NCI-H1694 treated with DMSO at 0.1 percent for 48 hours (cell line): ENCODE results near the gene NINJ2.
"Not testable (repeated sequence)": the region's sequence is repeated elsewhere in the genome, so short reads cannot be mapped to it uniquely, and the experiment has no call there.

Experiments used
- DNase-seq: peaks from one replicate; lab custom pipeline; 2025; lab: John Stamatoyannopoulos, UW

NINJ2 gene

DNA sequence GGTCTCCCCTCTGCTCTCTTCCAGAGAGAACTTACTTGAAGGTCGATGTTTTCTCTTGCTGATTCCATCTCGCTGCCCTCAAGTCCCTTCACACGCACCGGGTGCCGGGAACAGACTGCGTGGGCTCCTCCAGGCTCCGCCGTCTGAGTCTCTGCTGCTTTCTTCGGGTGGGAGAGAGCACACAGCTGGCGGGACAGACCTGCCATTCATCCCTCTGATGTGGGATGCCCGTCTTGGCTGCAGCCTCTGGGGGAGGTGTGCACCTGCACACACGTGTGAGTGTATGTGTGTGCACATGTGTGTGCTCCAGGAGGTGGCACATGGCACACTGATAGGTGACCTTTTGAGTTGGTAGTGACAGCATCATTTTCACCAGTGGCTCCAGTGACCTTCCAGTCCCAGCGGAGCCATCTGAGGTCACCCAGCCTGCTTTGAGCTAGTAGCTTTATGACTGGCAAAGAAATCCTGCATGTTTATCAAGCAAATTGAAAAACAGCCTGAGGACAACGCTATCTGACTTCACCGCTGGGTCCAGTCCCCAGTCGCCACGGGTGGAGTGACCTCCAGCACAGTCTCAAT lies at the start of gene NINJ2:
NINJ2 (minus strand) TSS at position 153 of the 579 bp plus-strand sequence; CDS start at position 68, 85 bp downstream.
- no peak for DNase-seq

DNA sequence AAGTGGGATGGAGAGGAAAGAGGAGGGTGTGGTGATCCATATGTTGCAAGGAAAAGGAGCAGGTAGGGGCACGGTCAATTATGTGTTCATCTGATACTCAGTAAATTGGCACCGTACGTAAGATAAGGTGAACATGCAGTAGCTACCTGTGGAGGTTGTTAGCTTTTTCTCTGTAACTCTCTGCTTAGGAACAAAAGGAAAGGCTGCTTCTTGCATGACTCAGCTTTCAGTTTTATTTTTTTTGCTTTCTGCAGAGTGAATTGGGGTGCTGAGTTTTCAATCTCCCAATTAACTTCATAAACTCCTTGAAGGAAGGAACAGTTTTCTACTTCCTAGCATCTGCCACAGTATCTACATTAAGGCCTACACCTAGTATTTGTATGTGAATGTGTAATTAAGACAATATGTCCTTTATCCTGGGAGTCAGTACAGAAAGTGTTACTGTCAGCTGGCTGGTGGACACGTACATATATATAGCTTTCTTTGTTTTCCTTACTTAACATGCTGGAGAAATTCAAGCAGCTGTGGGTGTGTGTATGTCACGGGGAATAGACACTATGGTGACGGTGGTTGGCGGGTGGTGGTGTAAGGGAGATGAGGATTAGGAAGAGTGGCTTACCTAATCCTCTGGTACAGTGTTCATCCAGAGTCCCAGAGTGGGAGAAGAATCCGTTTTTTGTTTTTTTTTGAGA lies 49.1 kb upstream of the NINJ2 start:
- no peak for DNase-seq

DNA sequence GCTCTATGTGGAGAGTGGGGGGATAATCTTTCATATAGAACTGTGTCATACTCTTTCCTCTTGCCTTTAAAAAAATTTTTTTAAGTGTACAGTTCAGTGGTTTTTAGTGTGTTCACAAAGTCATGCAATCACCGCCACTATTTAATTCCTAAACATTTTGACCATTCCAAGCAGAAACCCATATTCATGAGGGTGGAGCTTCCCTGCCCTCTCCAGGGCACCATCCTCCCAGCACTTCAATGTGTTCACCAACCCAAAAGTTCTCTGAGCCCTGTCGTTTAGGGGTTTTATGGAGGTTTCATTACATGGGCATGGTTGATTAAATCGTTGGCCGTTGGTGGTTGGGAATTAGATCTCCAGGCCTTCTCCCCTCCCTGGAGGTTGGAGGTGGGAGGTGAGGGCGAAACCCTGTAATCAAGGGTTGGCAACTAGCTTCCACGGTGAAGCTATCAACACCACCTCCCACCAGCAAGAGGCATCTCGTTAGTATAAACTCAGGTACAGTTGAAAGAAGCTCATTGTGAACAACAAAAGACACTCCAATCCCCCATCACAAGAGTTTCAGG lies 46.3 kb upstream of the NINJ2 start:
- DNase-seq, result no peak

- not testable (repeated sequence) for DNase-seq
Measured at GRCh38 chr12:708084-708483, 44.8 kb upstream of the NINJ2 start.

DNA sequence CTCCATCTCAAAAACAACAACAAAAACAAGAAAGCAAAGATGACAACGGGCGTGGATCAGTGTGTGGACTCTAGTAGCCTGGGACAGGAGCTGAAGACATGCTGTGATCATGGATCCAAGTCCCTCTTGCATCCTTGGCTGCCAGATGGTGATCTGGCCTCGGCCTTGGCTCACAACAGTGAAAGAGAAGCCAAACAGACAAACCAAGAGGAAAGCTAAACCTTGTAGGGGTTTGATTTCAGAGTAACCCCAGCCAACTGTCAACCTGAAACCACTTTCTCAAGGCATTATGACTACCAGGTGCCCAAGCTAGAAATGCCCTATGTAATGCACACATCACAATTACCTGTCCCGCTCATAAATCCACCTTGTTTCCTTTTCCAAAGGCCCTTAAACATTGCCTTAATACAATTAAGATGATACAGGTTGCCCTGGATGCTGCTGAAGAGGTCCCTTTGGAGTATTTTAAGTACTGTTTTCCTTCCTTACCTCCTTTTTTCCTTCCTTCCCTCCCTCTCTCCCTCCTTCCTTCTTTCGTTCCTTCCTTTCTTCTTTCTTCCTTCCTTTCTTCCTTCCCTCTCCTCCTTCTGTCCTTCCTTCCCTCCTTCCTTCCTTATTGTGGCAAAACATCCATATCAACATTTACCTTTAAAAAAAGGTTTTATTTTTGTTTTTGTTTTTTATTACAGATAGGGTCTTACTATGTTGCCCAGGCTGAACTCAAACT lies 41.4 kb upstream of the NINJ2 start:
- DNase-seq, result no peak

GRCh38 chr12:701896-702539 lies 38.8 kb upstream of the NINJ2 start:
- no peak for DNase-seq

GRCh38 chr12:700016-700415 lies 36.8 kb upstream of the NINJ2 start:
- DNase-seq, result no peak

- DNase-seq, result not testable (repeated sequence)
Measured at GRCh38 chr12:698222-698621, 35.0 kb upstream of the NINJ2 start.

DNA sequence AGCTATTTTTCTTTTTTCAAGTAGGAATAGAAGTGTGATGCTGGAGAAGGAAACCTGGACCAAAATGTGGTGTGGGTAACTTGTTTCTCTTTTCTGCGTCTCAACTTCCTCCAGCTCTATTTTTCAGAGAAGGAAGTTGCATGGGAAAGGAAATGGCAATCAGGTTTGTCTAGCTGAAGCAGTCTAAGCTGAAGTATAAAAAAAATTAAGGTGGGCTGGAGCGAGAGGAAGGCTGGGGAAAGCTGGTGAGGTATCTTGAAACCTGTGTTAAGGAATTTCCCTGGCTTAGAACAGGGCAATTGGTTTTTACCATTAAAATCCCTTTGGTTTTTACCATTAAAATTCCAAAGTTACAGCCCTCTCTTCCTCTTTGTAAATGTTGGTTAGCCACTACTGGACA lies 34.2 kb upstream of the NINJ2 start:
- no peak for DNase-seq

- no peak for DNase-seq
Measured at GRCh38 chr12:694734-695503, 31.7 kb upstream of the NINJ2 start.

GRCh38 chr12:693934-694533 lies 30.8 kb upstream of the NINJ2 start:
- no peak for DNase-seq

GRCh38 chr12:692274-692673 lies 29.0 kb upstream of the NINJ2 start:
- DNase-seq, result no peak

DNA sequence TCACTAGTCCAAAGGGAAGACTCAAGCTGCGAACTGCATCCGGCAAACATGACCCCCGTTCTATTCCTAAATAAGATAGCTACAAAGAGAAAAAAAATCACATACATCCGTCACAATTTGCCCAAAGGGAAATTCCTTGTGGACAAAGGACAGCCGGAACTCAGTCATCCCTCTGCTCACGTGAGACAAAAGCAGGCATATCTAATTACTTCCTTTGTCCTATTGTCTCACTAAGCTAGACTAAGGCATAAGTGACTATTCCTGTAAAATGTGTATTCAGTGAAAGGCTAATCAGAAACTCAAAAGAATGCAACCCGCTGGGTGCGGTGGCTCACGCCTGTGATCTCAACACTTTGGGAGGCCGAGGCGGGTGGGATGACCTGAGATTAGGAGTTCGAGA lies 27.2 kb upstream of the NINJ2 start:
- no peak for DNase-seq

DNA sequence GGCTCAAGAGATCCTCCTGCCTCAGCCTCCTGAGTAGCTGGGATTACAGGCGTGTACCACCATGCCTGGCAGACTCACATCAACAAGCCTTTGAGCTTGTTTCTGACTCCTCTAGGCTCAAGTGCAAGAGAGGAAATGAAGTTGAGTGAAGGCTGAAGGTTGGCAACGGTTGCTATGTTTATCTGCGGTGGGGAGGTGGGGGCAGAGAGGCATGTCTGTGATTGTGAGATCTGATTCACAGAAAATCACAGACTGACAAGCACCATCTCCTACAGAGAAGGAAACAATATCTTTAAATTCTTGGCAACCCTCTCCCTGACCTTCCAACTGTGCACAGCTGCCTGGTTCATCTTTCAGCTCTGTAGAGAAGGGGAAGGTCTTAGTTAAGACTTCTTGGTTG lies 22.1 kb upstream of the NINJ2 start:
- DNase-seq, result no peak

DNA sequence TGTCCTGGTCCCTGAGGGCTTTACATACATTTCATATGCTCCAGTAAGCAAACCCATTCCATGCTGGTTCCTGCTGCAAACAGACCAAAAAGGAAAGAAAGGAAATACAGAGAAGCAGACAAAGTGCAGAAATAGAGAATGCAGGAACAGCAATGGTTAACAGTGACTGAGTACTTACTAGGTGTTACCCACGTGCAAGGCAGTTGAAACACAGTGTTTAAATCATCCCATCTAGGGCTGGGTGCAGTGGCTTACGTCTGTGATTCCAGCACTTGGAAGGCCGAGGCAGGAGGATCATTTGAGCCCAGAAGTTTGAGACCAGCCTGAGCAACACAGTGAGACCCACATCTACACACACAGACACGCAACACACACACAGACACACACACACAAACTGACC lies 21.2 kb upstream of the NINJ2 start:
- no peak for DNase-seq

DNA sequence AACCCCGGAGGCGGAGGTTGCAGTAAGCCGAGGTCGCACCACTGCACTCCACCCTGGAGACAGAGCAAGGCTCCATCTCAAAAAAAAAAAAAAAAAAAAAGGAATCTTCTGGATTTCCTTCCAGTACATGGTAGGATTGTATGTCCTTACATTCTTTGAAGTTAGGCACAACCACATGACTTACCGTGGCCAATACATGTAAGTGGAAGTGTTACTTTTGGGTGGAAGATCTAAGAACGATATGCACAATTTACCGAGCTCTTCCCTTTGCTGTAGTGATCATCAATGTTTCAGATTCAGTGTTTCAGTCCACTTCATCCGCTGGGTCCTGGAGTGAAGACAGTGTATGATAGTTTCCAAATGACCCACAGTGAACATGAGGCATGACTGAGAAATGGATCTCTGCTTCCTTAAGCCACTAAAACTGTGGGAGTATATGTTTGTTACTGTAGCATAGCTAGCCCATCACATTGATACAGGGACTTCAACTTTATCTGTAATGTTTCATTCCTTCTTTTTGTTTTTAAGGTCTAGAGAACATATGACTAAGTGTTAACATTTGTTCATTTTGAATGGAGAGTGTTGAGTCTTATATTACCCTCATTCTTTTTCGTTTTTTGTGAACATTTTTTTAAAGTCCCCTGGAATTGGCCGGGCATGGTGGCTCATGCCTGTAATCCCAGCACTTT lies 18.5 kb upstream of the NINJ2 start:
- DNase-seq, result no peak

GRCh38 chr12:678747-679712 lies 15.8 kb upstream of the NINJ2 start:
- no peak for DNase-seq

- DNase-seq, result no peak
Measured at GRCh38 chr12:675562-675961, 12.3 kb upstream of the NINJ2 start.

DNA sequence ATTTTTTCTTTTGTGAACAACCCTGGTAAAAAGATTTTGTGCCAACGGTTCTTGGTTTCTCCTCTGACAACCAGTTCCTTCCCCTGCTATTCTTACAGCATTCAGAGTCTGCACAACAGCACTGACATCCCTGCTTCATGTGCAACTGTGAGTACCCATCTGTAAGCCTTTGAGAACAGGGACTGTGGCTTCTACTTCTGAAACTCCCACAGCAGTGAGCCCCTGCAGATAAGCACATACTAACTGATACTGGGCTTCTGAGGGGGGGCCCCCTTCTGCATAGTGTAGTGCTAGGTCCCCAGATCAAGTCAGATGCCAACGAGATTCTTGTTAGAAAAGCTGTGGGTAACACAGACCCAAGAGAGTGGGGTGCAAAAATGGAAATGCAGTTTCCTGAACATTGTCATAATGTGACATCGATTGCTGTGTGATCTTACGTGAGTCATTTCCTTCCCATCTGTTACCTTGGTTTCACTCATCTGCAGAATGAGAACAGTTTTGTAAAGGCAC lies 11.1 kb upstream of the NINJ2 start:
- DNase-seq, result no peak
